HFFc6 (cell line): Measurements from ENCODE around the gene EPHA1. TPM values are rescaled to one million over a fixed set of nuclear protein-coding genes. Genes with fewer than 3 reads are reported as not detected.
"Not testable (repeated sequence)": the region's sequence is repeated elsewhere in the genome, so short reads cannot be mapped to it uniquely, and the experiment has no call there.

Source experiments
- DNase-seq: peaks from one replicate; pipeline ENCODE4 v3.0.0-alpha.2; 2018
- H3K27ac Mint-ChIP-seq: 2 replicates; pipeline ENCODE4 v1.8.0; 2020; ENCODE audit warnings: mild to moderate bottlenecking, mixed read lengths
- H3K27me3 Mint-ChIP-seq: 2 replicates; pipeline ENCODE4 v1.8.0; 2021; ENCODE audit warnings: mild to moderate bottlenecking, moderate library complexity, mixed read lengths; ENCODE audit not compliant: insufficient read depth
- H3K36me3 Mint-ChIP-seq: 2 replicates; pipeline ENCODE4 v1.8.0; 2021; ENCODE audit warnings: low read depth, mixed read lengths
- H3K4me1 Mint-ChIP-seq: 2 replicates; pipeline ENCODE4 v1.8.0; 2020; ENCODE audit warnings: low read depth, mixed read lengths
- H3K4me3 Mint-ChIP-seq: 2 replicates; pipeline ENCODE4 v1.8.0; 2020; ENCODE audit warnings: mild to moderate bottlenecking, moderate library complexity, mixed read lengths
- H3K9me3 Mint-ChIP-seq: 2 replicates; pipeline ENCODE4 v1.8.0; 2020; ENCODE audit warnings: mild to moderate bottlenecking, mixed read lengths
- CTCF ChIP-seq: fragments of 200-600 bp; sonication (generic); IDR thresholded peaks from 2 replicates; pipeline ENCODE4 v1.5.0; 2021; ENCODE audit warnings: antibody characterized with exemption, mild to moderate bottlenecking
- total RNA-seq, 6 experiments: library from RNA; stranded (reverse); fragmentation: NEBNext Ultra II Directional; extraction: Animal tissue kit (Norgen Biotek cat#: 25700); gene quantifications; 2 replicates in 1 of 6; 3 replicates in 5 of 6; pipeline ENCODE4 v1.2.3, GENCODE V29; 2021

EPHA1 gene
- total RNA-seq, 6 experiments from 2014 or later = not detected

GRCh38 chr7:143406002-143406357 lies 2.7 kb downstream of the EPHA1 start:
- H3K4me3 Mint-ChIP-seq = no peak overlapping the region

GRCh38 chr7:143405173-143406001 lies 3.3 kb downstream of the EPHA1 start:
- Mint-ChIP-seq H3K4me1 (peaks cover 26% of the 10 kb centered on the region), H3K9me3 (no peaks in the 10 kb centered on the region), H3K27me3 (peaks cover 13% of the 10 kb centered on the region), H3K4me3 (no peak overlapping the region), H3K27ac (no peak overlapping the region), H3K36me3 (no peaks in the 10 kb centered on the region)
- no peak for TF ChIP-seq CTCF
- no peak for DNase-seq

More at GRCh38 chr7:143406002-143406357, 2.7 kb downstream of the EPHA1 start:
- Mint-ChIP-seq H3K4me1 (peaks cover 31% of the 10 kb centered on the region), H3K27me3 (peaks cover 13% of the 10 kb centered on the region), H3K36me3 (no peaks in the 10 kb centered on the region), H3K9me3 (no peaks in the 10 kb centered on the region), H3K27ac (no peak overlapping the region)
- TF ChIP-seq CTCF = no peak
- DNase-seq = no peak

DNA sequence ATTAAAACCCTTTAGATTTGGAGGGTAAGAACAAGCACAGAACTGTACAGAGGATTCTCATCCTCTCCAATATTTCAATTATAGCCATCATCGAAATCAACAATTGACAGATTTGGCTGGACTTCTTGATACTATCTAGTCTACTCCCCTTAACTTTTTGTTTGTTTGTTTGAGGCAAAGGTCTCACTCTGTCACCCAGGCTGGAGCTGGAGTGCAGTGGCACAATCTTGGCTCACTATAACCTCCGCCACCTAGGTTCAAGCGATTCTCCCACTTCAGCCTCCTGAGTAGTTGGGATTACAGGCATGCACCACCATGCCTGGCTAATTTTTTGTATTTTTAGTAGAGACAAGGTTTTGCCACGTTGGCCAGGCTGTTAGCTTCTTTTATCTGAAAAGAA lies 6.4 kb downstream of the EPHA1 start:
- peaks cover 13% of the 10 kb centered on the region for H3K27me3 Mint-ChIP-seq
- not testable (repeated sequence) for H3K27ac Mint-ChIP-seq, H3K36me3 Mint-ChIP-seq, H3K9me3 Mint-ChIP-seq, DNase-seq, H3K4me1 Mint-ChIP-seq, H3K4me3 Mint-ChIP-seq

- H3K4me1 Mint-ChIP-seq = peaks cover 12% of the 10 kb centered on the region
- H3K4me3 Mint-ChIP-seq = no peak overlapping the region
- DNase-seq = no peak
- no peaks in the 10 kb centered on the region for H3K9me3 Mint-ChIP-seq
- H3K36me3 Mint-ChIP-seq = no peaks in the 10 kb centered on the region
- peaks cover 19% of the 10 kb centered on the region for H3K27me3 Mint-ChIP-seq
- H3K27ac Mint-ChIP-seq = no peak overlapping the region
- TF ChIP-seq CTCF = no peak
These were observed 7.4 kb downstream of the EPHA1 start for GRCh38 chr7:143401265-143401664.

GRCh38 chr7:143399642-143400041 lies 9.0 kb downstream of the EPHA1 start:
- H3K36me3 Mint-ChIP-seq = no peaks in the 10 kb centered on the region

More at GRCh38 chr7:143399642-143400041, 9.0 kb downstream of the EPHA1 start:
- Mint-ChIP-seq H3K27ac (no peak overlapping the region), H3K4me3 (no peak overlapping the region; the same call in 1 of the 2 replicates), H3K4me1 (peaks cover 12% of the 10 kb centered on the region), H3K27me3 (peaks cover 27% of the 10 kb centered on the region), H3K9me3 (no peaks in the 10 kb centered on the region)
- no peak for DNase-seq
- TF ChIP-seq CTCF = no peak
